Activated T-cell treated with anti-CD3 and anti-CD28 coated beads, Interleukin-2, amount 50 U/mL, for 72 hours (primary cell): ENCODE results near the gene CAMKK1. TPM values are rescaled to one million over a fixed set of nuclear protein-coding genes. Genes with fewer than 3 reads are reported as not detected.

Source experiments
- ATAC-seq, 2 donors: fragments of 150-1000 bp; cut with Tn5 transposase; replicated peaks in 1 of 2; 2 replicates each; pipeline ENCODE4 v1.10.0; 2021; ENCODE audit warnings: moderate library complexity in 2 of 2, mild to moderate bottlenecking in 1 of 2
- DNase-seq, 2 donors: peaks; one replicate each; pipeline ENCODE4 v3.0.0; 2021 to 2022; ENCODE audit warnings: mixed read lengths in 1 of 2
- H3K27ac Mint-ChIP-seq: one replicate; pipeline ENCODE4 v1.8.0; 2022; ENCODE audit warnings: mild to moderate bottlenecking, moderate library complexity, mixed read lengths
- H3K27me3 Mint-ChIP-seq: one replicate; pipeline ENCODE4 v1.8.0; 2022; ENCODE audit warnings: low read depth, mixed read lengths
- H3K36me3 Mint-ChIP-seq, 2 donors: one replicate each; pipeline ENCODE4 v1.8.0; 2022; ENCODE audit warnings: mixed read lengths in 2 of 2, mild to moderate bottlenecking in 1 of 2; ENCODE audit not compliant: insufficient read depth in 2 of 2
- H3K4me1 Mint-ChIP-seq: one replicate; pipeline ENCODE4 v1.8.0; 2022; ENCODE audit warnings: low read depth, mixed read lengths
- H3K4me3 Mint-ChIP-seq, 2 donors: one replicate each; pipeline ENCODE4 v1.8.0; 2022; ENCODE audit warnings: mild to moderate bottlenecking in 2 of 2, mixed read lengths in 2 of 2, moderate library complexity in 2 of 2
- H3K9me3 Mint-ChIP-seq, 2 donors: one replicate each; pipeline ENCODE4 v1.8.0; 2022; ENCODE audit warnings: mixed read lengths in 2 of 2
- total RNA-seq, 2 donors: library from RNA; stranded (reverse); gene quantifications; one replicate each; pipeline ENCODE4 v1.2.3, GENCODE V29; 2022

CAMKK1 gene
- 1 to 10 TPM; 2.2 to 2.6 TPM for total RNA-seq

- peak within 1 kb of the TSS; percentile 86 to 88 for H3K4me3 Mint-ChIP-seq
- H3K4me1 Mint-ChIP-seq, result peaks cover 34% of the 10 kb centered on the region
- no peaks in the 10 kb centered on the region for H3K9me3 Mint-ChIP-seq
- H3K36me3 Mint-ChIP-seq, result no peaks in the 10 kb centered on the region
- ATAC-seq, result peak; percentile 89 to 90
- peak within 1 kb of the TSS; percentile 66 for H3K27ac Mint-ChIP-seq
- no peaks in the 10 kb centered on the region for H3K27me3 Mint-ChIP-seq
- DNase-seq, result peak; percentile 94 to 96
Observed at GRCh38 chr17:3893003-3893719, at the start of gene CAMKK1. Gene CAMKK1 (minus strand): TSS chr17:3893053. CDS start chr17:3885687, 7,366 bp downstream.

- no peak overlapping the region for H3K27ac Mint-ChIP-seq
- no peak for ATAC-seq
- no peak for DNase-seq
- no peaks in the 10 kb centered on the region for H3K27me3 Mint-ChIP-seq
- no peak overlapping the region for H3K4me3 Mint-ChIP-seq
- no peaks in the 10 kb centered on the region for H3K4me1 Mint-ChIP-seq
- peaks cover 9 to 25% of the 10 kb centered on the region in 2 donors for H3K36me3 Mint-ChIP-seq
- H3K9me3 Mint-ChIP-seq, result no peaks in the 10 kb centered on the region
Observed at GRCh38 chr17:3940965-3941698, 48.3 kb upstream of the CAMKK1 start.

- H3K9me3 Mint-ChIP-seq, result no peaks in the 10 kb centered on the region
- no peak for ATAC-seq
- no peaks in the 10 kb centered on the region for H3K4me1 Mint-ChIP-seq
- H3K4me3 Mint-ChIP-seq, result no peak overlapping the region
- H3K27ac Mint-ChIP-seq, result no peak overlapping the region
- peaks cover 7 to 25% of the 10 kb centered on the region in 2 donors for H3K36me3 Mint-ChIP-seq
- DNase-seq, result no peak
- H3K27me3 Mint-ChIP-seq, result no peaks in the 10 kb centered on the region
Observed at GRCh38 chr17:3937359-3937758, 44.5 kb upstream of the CAMKK1 start.

GRCh38 chr17:3935825-3936355 lies 43.0 kb upstream of the CAMKK1 start:
- ATAC-seq (no peak), DNase-seq (no peak)
- no peaks in the 10 kb centered on the region for H3K27me3 Mint-ChIP-seq
- H3K4me3 Mint-ChIP-seq, result no peak overlapping the region
- H3K36me3 Mint-ChIP-seq, result peaks cover 7 to 21% of the 10 kb centered on the region in 2 donors
- H3K9me3 Mint-ChIP-seq, result no peaks in the 10 kb centered on the region
- H3K27ac Mint-ChIP-seq, result no peak overlapping the region
- no peaks in the 10 kb centered on the region for H3K4me1 Mint-ChIP-seq

GRCh38 chr17:3935140-3935542 lies 42.3 kb upstream of the CAMKK1 start:
- peak; percentile 57 to 61 for ATAC-seq
- DNase-seq, result no peak
- H3K4me1 Mint-ChIP-seq, result no peaks in the 10 kb centered on the region
- H3K36me3 Mint-ChIP-seq, result peaks cover 7 to 21% of the 10 kb centered on the region in 2 donors
- no peak overlapping the region for H3K4me3 Mint-ChIP-seq
- no peaks in the 10 kb centered on the region for H3K9me3 Mint-ChIP-seq
- no peaks in the 10 kb centered on the region for H3K27me3 Mint-ChIP-seq
- H3K27ac Mint-ChIP-seq, result no peak overlapping the region

GRCh38 chr17:3929764-3930163 lies 36.9 kb upstream of the CAMKK1 start:
- Mint-ChIP-seq H3K27me3 (no peaks in the 10 kb centered on the region), H3K9me3 (no peaks in the 10 kb centered on the region), H3K27ac (peak overlapping the region; percentile 60), H3K4me3 (no peak overlapping the region), H3K4me1 (no peaks in the 10 kb centered on the region), H3K36me3 (peaks cover 0 to 4% of the 10 kb centered on the region in 2 donors)
- ATAC-seq (no peak), DNase-seq (no peak)

GRCh38 chr17:3929181-3929580 lies 36.3 kb upstream of the CAMKK1 start:
- no peaks in the 10 kb centered on the region for H3K4me1 Mint-ChIP-seq
- no peaks in the 10 kb centered on the region for H3K9me3 Mint-ChIP-seq
- no peak overlapping the region for H3K4me3 Mint-ChIP-seq
- peaks cover 0 to 3% of the 10 kb centered on the region in 2 donors for H3K36me3 Mint-ChIP-seq
- ATAC-seq, result no peak
- no peak overlapping the region for H3K27ac Mint-ChIP-seq
- no peak for DNase-seq
- no peaks in the 10 kb centered on the region for H3K27me3 Mint-ChIP-seq

GRCh38 chr17:3928406-3928805 lies 35.6 kb upstream of the CAMKK1 start:
- Mint-ChIP-seq H3K27me3 (no peaks in the 10 kb centered on the region), H3K4me1 (no peaks in the 10 kb centered on the region), H3K9me3 (no peaks in the 10 kb centered on the region), H3K36me3 (peaks cover 0 to 3% of the 10 kb centered on the region in 2 donors), H3K4me3 (no peak overlapping the region), H3K27ac (no peak overlapping the region)
- DNase-seq (no peak), ATAC-seq (no peak)

GRCh38 chr17:3927628-3928340 lies 34.9 kb upstream of the CAMKK1 start:
- Mint-ChIP-seq H3K4me3 (no peak overlapping the region), H3K27ac (no peak overlapping the region), H3K9me3 (no peaks in the 10 kb centered on the region), H3K4me1 (no peaks in the 10 kb centered on the region), H3K27me3 (no peaks in the 10 kb centered on the region), H3K36me3 (peaks cover 0 to 3% of the 10 kb centered on the region in 2 donors)
- ATAC-seq (no peak), DNase-seq (no peak)

GRCh38 chr17:3926860-3927627 lies 34.2 kb upstream of the CAMKK1 start:
- Mint-ChIP-seq H3K4me3 (no peak overlapping the region), H3K9me3 (no peaks in the 10 kb centered on the region), H3K27me3 (no peaks in the 10 kb centered on the region), H3K27ac (no peak overlapping the region), H3K36me3 (peaks cover 0 to 1% of the 10 kb centered on the region in 2 donors), H3K4me1 (no peaks in the 10 kb centered on the region)
- ATAC-seq (no peak), DNase-seq (no peak)

GRCh38 chr17:3925684-3926485 lies 33.0 kb upstream of the CAMKK1 start:
- Mint-ChIP-seq H3K9me3 (no peaks in the 10 kb centered on the region), H3K4me1 (no peaks in the 10 kb centered on the region), H3K4me3 (no peak overlapping the region), H3K27me3 (no peaks in the 10 kb centered on the region), H3K36me3 (no peaks in the 10 kb centered on the region), H3K27ac (no peak overlapping the region)
- DNase-seq (no peak), ATAC-seq (no peak)
